PC-9 (cell line): Measurements from ENCODE around the gene RNF10. TPM values are rescaled to one million over a fixed set of nuclear protein-coding genes. Genes with fewer than 3 reads are reported as not detected.

ENCODE experiments used
- BruUV-seq: library from RNA; stranded (reverse); fragments of 400-500 nt; replicated peaks from 2 replicates; lab custom pipeline; 2021; lab: Mats Ljungman, UMichigan
- CTCF ChIA-PET: fragments of 300-600 bp; sonication (Branson Sonifier 250); formaldehyde crosslinking; loops from one replicate; lab custom pipeline; 2022; ENCODE audit warnings: antibody characterized with exemption; lab: Charles Lee
- POLR2A ChIA-PET: fragments of 300-600 bp; sonication (Branson Sonifier 250); formaldehyde crosslinking; loops from one replicate; lab custom pipeline; 2022; ENCODE audit warnings: antibody characterized with exemption; ENCODE audit not compliant: unreplicated experiment; lab: Charles Lee
- DNase-seq, 2 experiments: peaks; one replicate each; pipeline versions ENCODE4 v3.0.0 to v3.0.0-alpha.2; 2015 to 2022; ENCODE audit warnings: mixed read lengths in 1 of 2
- H2AFZ ChIP-seq: fragments of 200-600 bp; sonication (generic); 2 replicates; pipeline ENCODE4 v1.8.1; 2017; ENCODE audit warnings: antibody characterized with exemption
- H3F3A ChIP-seq: fragments of 200-600 bp; sonication (generic); 2 replicates; pipeline ENCODE4 v1.8.1; 2017; ENCODE audit warnings: antibody characterized with exemption, mild to moderate bottlenecking, low read depth; ENCODE audit not compliant: insufficient read depth
- H3K27ac ChIP-seq: fragments of 200-600 bp; sonication (generic); 2 replicates; pipeline ENCODE4 v1.6.1; 2016; ENCODE audit warnings: mixed run types
- H3K27me3 ChIP-seq: fragments of 200-600 bp; sonication (generic); 2 replicates; pipeline ENCODE4 v1.6.1; 2016; ENCODE audit warnings: low read depth, mixed run types; ENCODE audit not compliant: insufficient read depth
- H3K36me3 ChIP-seq: fragments of 200-600 bp; sonication (generic); 2 replicates; pipeline ENCODE4 v1.6.1; 2016; ENCODE audit warnings: low read depth, mixed run types
- H3K4me1 ChIP-seq: fragments of 200-600 bp; sonication (generic); replicated peaks from 2 replicates; pipeline ENCODE4 v1.6.1; 2016; ENCODE audit warnings: mixed run types; ENCODE audit not compliant: insufficient read depth
- H3K4me2 ChIP-seq: fragments of 200-600 bp; sonication (generic); 2 replicates; pipeline ENCODE4 v1.6.1; 2017; ENCODE audit warnings: mixed run types
- H3K4me3 ChIP-seq: fragments of 200-600 bp; sonication (generic); 2 replicates; pipeline ENCODE4 v1.6.1; 2016; ENCODE audit warnings: mixed run types
- H3K79me2 ChIP-seq: fragments of 200-600 bp; sonication (generic); 2 replicates; pipeline ENCODE4 v1.6.1; 2017; ENCODE audit warnings: low read depth, mixed run types
- H3K9me2 ChIP-seq: fragments of 200-600 bp; sonication (generic); 2 replicates; pipeline ENCODE4 v1.8.1; 2017; ENCODE audit warnings: mild to moderate bottlenecking; ENCODE audit not compliant: insufficient read depth
- H3K9me3 ChIP-seq: fragments of 200-600 bp; sonication (generic); 2 replicates; pipeline ENCODE4 v1.8.1; 2016; ENCODE audit warnings: low read depth; ENCODE audit not compliant: insufficient read depth
- H4K20me1 ChIP-seq: fragments of 200-600 bp; sonication (generic); 2 replicates; pipeline ENCODE4 v1.8.1; 2017; ENCODE audit not compliant: insufficient read depth
- CTCF ChIP-seq: fragments of 200-600 bp; sonication (generic); conservative IDR thresholded peaks from 2 replicates; pipeline ENCODE4 v1.6.1; 2017; ENCODE audit warnings: mixed run types, antibody characterized with exemption, mild to moderate bottlenecking, moderate library complexity
- EZH2 ChIP-seq: fragments of 200-600 bp; sonication (generic); IDR thresholded peaks from 2 replicates; pipeline ENCODE4 v1.8.0; 2017; ENCODE audit warnings: antibody characterized with exemption, low read depth
- intact Hi-C: fragments of 100-400 bp; cut with micrococcal nuclease; formaldehyde crosslinking; loops from one replicate; pipeline ENCODE4 v1.10.0; 2022; ENCODE audit not compliant: unreplicated experiment
- total RNA-seq: library from RNA; stranded (reverse); gene quantifications from 2 replicates; pipeline ENCODE4 v1.2.3, GENCODE V29; 2021

RNF10 gene
- total RNA-seq, 1 experiment from 2014 or later = 196 TPM

- Histone ChIP-seq H3K79me2 (no peaks in the 10 kb centered on the region), H3K9me2 (no peaks in the 10 kb centered on the region), H3K4me1 (no peaks in the 10 kb centered on the region), H3K27ac (no peak overlapping the region), H3K36me3 (no peaks in the 10 kb centered on the region; the same call in 1 of the 2 replicates), H3K27me3 (no peaks in the 10 kb centered on the region), H3K4me2 (no peak overlapping the region), H3K9me3 (no peaks in the 10 kb centered on the region), H3F3A (no peaks in the 10 kb centered on the region; the same call in 1 of the 2 replicates), H2AFZ (no peak overlapping the region), H4K20me1 (no peaks in the 10 kb centered on the region), H3K4me3 (no peak overlapping the region)
- TF ChIP-seq CTCF = no peak
- TF ChIP-seq EZH2 = no peak
- no TSS peak for BruUV-seq
- intact Hi-C loops = no loop called here
- POLR2A ChIA-PET = no interaction called here
- CTCF ChIA-PET = no interaction called here
- no peak for DNase-seq
Measured at GRCh38 chr12:120488057-120488640, 46.0 kb upstream of the RNF10 start.

- DNase-seq = no peak
- Histone ChIP-seq H4K20me1 (no peaks in the 10 kb centered on the region), H3K4me1 (no peaks in the 10 kb centered on the region), H3K9me3 (no peaks in the 10 kb centered on the region), H3F3A (no peaks in the 10 kb centered on the region; the same call in 1 of the 2 replicates), H3K36me3 (no peaks in the 10 kb centered on the region; the same call in 1 of the 2 replicates), H3K27me3 (no peaks in the 10 kb centered on the region), H3K27ac (no peak overlapping the region), H2AFZ (no peak overlapping the region), H3K9me2 (no peaks in the 10 kb centered on the region), H3K79me2 (peaks cover 3% of the 10 kb centered on the region), H3K4me3 (no peak overlapping the region), H3K4me2 (no peak overlapping the region)
- intact Hi-C loops = no loop called here
- BruUV-seq = no TSS peak
- TF ChIP-seq EZH2 = no peak
- TF ChIP-seq CTCF = no peak
- ChIA-PET CTCF (interaction anchor here (0.7 kb wide), 1 partner anchor 41 kb away, joined by 10 read pairs; no protein-coding TSS in a partner anchor), POLR2A (interaction anchor here (0.6 to 1.0 kb wide), 2 partner anchors 15 to 23 kb away, joined by 8 to 19 read pairs; no protein-coding TSS in a partner anchor)
Measured at GRCh38 chr12:120489018-120489417, 45.1 kb upstream of the RNF10 start.

GRCh38 chr12:120490325-120490724, 43.8 kb upstream of the RNF10 start:
- Histone ChIP-seq H3K9me2 (no peaks in the 10 kb centered on the region), H3K4me1 (peaks cover 8% of the 10 kb centered on the region), H3K4me2 (no peak overlapping the region), H2AFZ (no peak overlapping the region), H3K27me3 (no peaks in the 10 kb centered on the region), H3K27ac (no peak overlapping the region), H3K4me3 (no peak overlapping the region), H3K36me3 (no peaks in the 10 kb centered on the region; the same call in 1 of the 2 replicates), H3F3A (no peaks in the 10 kb centered on the region; the same call in 1 of the 2 replicates), H3K79me2 (peaks cover 16% of the 10 kb centered on the region), H4K20me1 (no peaks in the 10 kb centered on the region), H3K9me3 (no peaks in the 10 kb centered on the region)
- POLR2A ChIA-PET = no interaction called here
- CTCF ChIA-PET = no interaction called here
- TF ChIP-seq CTCF (no peak), EZH2 (no peak)
- intact Hi-C loops = no loop called here
- no TSS peak for BruUV-seq
- no peak for DNase-seq
